Upper lobe of left lung (tissue), 4 donors: Measurements from ENCODE around the gene SNX14.

ENCODE experiments used
- CTCF ChIP-seq, 6 experiments: fragments of 450-650 bp in 4 of 6; fragments of 200-600 bp in 2 of 6; sonication (generic) in 2 of 6; IDR thresholded peaks; one replicate each; pipeline ENCODE4 v1.5.1; 2016 to 2019; ENCODE audit warnings: antibody characterized with exemption in 6 of 6
- EP300 ChIP-seq, 4 donors: sonication (generic); formaldehyde crosslinking; IDR thresholded peaks; one replicate each; pipeline ENCODE4 v1.5.1; 2017; ENCODE audit warnings: antibody characterized with exemption in 4 of 4, control low read depth in 2 of 4
- POLR2A ChIP-seq, 4 donors: fragments of 450-650 bp; IDR thresholded peaks; one replicate each; pipeline ENCODE4 v1.5.1; 2016 to 2017; ENCODE audit warnings: antibody characterized with exemption in 4 of 4, mild to moderate bottlenecking in 2 of 4

- no peak for TF ChIP-seq EP300 (IDR thresholded peaks at IDR 0.05)
- TF ChIP-seq POLR2A (IDR thresholded peaks at IDR 0.05), result no peak
- no peak for TF ChIP-seq CTCF (IDR thresholded peaks at IDR 0.05)
Observed at GRCh38 chr6:85458184-85458583, 135.5 kb downstream of the SNX14 start.
